GM23338 (cell line): ENCODE data around the gene WWOX. TPM values are rescaled to one million over a fixed set of nuclear protein-coding genes. Genes with fewer than 3 reads are reported as not detected.

Experiments used
- ATAC-seq: fragments of 200-7000 bp; cut with Tn5 transposase; 3 replicates; pipeline ENCODE4 v1.9.1; 2020
- DNase-seq: peaks from one replicate; pipeline ENCODE4 v3.0.0-alpha.2; 2015; ENCODE audit warnings: low spot score
- H2AFZ ChIP-seq: fragments of 200-600 bp; sonication (generic); 2 replicates; pipeline ENCODE4 v1.8.0; 2016; ENCODE audit warnings: antibody characterized with exemption, mild to moderate bottlenecking, moderate library complexity
- H3F3A ChIP-seq: fragments of 200-600 bp; sonication (generic); replicated peaks from 2 replicates; pipeline ENCODE4 v1.8.0; 2017; ENCODE audit warnings: antibody characterized with exemption, mixed run types, low read depth
- H3K27ac ChIP-seq: fragments of 200-600 bp; sonication (generic); 2 replicates; pipeline ENCODE4 v1.6.1; 2016; ENCODE audit warnings: low read depth
- H3K27me3 ChIP-seq: fragments of 200-600 bp; sonication (generic); 2 replicates; pipeline ENCODE4 v1.8.0; 2016; ENCODE audit warnings: mild to moderate bottlenecking, mixed run types, moderate library complexity; ENCODE audit not compliant: insufficient read depth
- H3K36me3 ChIP-seq: fragments of 200-600 bp; sonication (generic); 2 replicates; pipeline ENCODE4 v1.8.0; 2016; ENCODE audit warnings: mild to moderate bottlenecking; ENCODE audit not compliant: insufficient read depth
- H3K4me1 ChIP-seq: fragments of 200-600 bp; sonication (generic); 2 replicates; pipeline ENCODE4 v1.8.0; 2016; ENCODE audit warnings: mild to moderate bottlenecking, moderate library complexity; ENCODE audit not compliant: insufficient read depth
- H3K4me2 ChIP-seq: fragments of 200-600 bp; sonication (generic); 2 replicates; pipeline ENCODE4 v1.7.1; 2017; ENCODE audit warnings: mixed run types
- H3K4me3 ChIP-seq: fragments of 200-600 bp; sonication (generic); 2 replicates; pipeline ENCODE4 v1.6.1; 2016; ENCODE audit warnings: mixed run types
- H3K79me2 ChIP-seq: fragments of 200-600 bp; sonication (generic); replicated peaks from 2 replicates; pipeline ENCODE4 v1.8.0; 2017; ENCODE audit warnings: mild to moderate bottlenecking; ENCODE audit not compliant: insufficient read depth
- H3K9me2 ChIP-seq: fragments of 200-600 bp; sonication (generic); 2 replicates; pipeline ENCODE4 v1.8.0; 2017; ENCODE audit not compliant: insufficient read depth
- H4K20me1 ChIP-seq: fragments of 200-600 bp; sonication (generic); replicated peaks from 2 replicates; pipeline ENCODE4 v1.8.0; 2017; ENCODE audit warnings: mild to moderate bottlenecking; ENCODE audit not compliant: insufficient read depth
- H3K27ac Mint-ChIP-seq: 2 replicates; pipeline ENCODE4 v1.8.0; 2020; ENCODE audit warnings: inconsistent platforms, mild to moderate bottlenecking, moderate library complexity, mixed read lengths
- H3K27me3 Mint-ChIP-seq: 3 replicates; pipeline ENCODE4 v1.8.0; 2022; ENCODE audit warnings: low read depth, mild to moderate bottlenecking, moderate library complexity, mixed read lengths, inconsistent platforms; ENCODE audit not compliant: insufficient read depth, poor library complexity
- H3K36me3 Mint-ChIP-seq: 3 replicates; pipeline ENCODE4 v1.8.0; 2021; ENCODE audit warnings: low read depth, mild to moderate bottlenecking, inconsistent platforms, moderate library complexity, mixed read lengths
- H3K4me1 Mint-ChIP-seq: 3 replicates; pipeline ENCODE4 v1.8.0; 2020; ENCODE audit warnings: mild to moderate bottlenecking, inconsistent platforms, mixed read lengths
- H3K4me3 Mint-ChIP-seq: 3 replicates; pipeline ENCODE4 v1.8.0; 2021; ENCODE audit warnings: moderate library complexity, mild to moderate bottlenecking, inconsistent platforms, mixed read lengths
- H3K9me3 Mint-ChIP-seq: 3 replicates; pipeline ENCODE4 v1.8.0; 2020; ENCODE audit warnings: moderate library complexity, mild to moderate bottlenecking, inconsistent platforms, mixed read lengths
- CREB1 ChIP-seq: fragments of 250-450 bp; sonication (Bioruptor Pico); IDR thresholded peaks from 2 replicates; pipeline ENCODE4 v1.5.0; 2020; ENCODE audit warnings: low read depth, mild to moderate bottlenecking, moderate library complexity
- EZH2 ChIP-seq: fragments of 200-600 bp; sonication (generic); IDR thresholded peaks from one replicate; pipeline ENCODE4 v1.8.0; 2017; ENCODE audit warnings: antibody characterized with exemption, mild to moderate bottlenecking, low read depth; ENCODE audit not compliant: unreplicated experiment
- EZH2phosphoT487 ChIP-seq: fragments of 200-600 bp; sonication (generic); IDR thresholded peaks from one replicate; pipeline ENCODE4 v1.8.1; 2018; ENCODE audit warnings: antibody characterized with exemption; ENCODE audit not compliant: unreplicated experiment
- JUNB ChIP-seq: IDR thresholded peaks from one replicate; pipeline ENCODE4 v1.6.1; 2016; ENCODE audit warnings: antibody characterized with exemption; ENCODE audit not compliant: unreplicated experiment
- NANOG ChIP-seq: IDR thresholded peaks from 2 replicates; pipeline ENCODE4 v1.6.1; 2016; ENCODE audit warnings: antibody characterized with exemption, borderline replicate concordance
- POLR2AphosphoS5 ChIP-seq: IDR thresholded peaks from 2 replicates; pipeline ENCODE4 v1.6.1; 2016; ENCODE audit warnings: antibody characterized with exemption, low read depth
- STAT1 ChIP-seq: IDR thresholded peaks from one replicate; pipeline ENCODE4 v1.6.1; 2016; ENCODE audit warnings: antibody characterized with exemption; ENCODE audit not compliant: unreplicated experiment
- ZNF114 ChIP-seq: fragments of 250-450 bp; sonication (Bioruptor Pico); IDR thresholded peaks from 2 replicates; pipeline ENCODE4 v1.5.0; 2020; ENCODE audit warnings: mild to moderate bottlenecking, moderate library complexity
- ZNF331 ChIP-seq: fragments of 250-450 bp; sonication (Bioruptor Pico); IDR thresholded peaks from 2 replicates; pipeline ENCODE4 v1.5.0; 2020; ENCODE audit warnings: low read depth, mild to moderate bottlenecking, moderate library complexity
- polyA plus RNA-seq: library from polyadenylated mRNA; unstranded; fragments of >200 nt; fragmentation: Nextera tagmentation; extraction: Ambion mirVana; gene quantifications from 2 replicates; pipeline ENCODE4 v1.2.1, GENCODE V29; 2016
- total RNA-seq: library from RNA; depleted of rRNA; stranded (reverse); fragments of >200 nt; shearing (Covaris generic); gene quantifications from 2 replicates; pipeline ENCODE4 v1.2.3, GENCODE V29; 2014
- TF ChIP-seq, protein P1 (sequence below): IDR thresholded peaks from one replicate; pipeline ENCODE4 v1.6.1; 2018; ENCODE audit warnings: antibody characterized with exemption; ENCODE audit not compliant: unreplicated experiment
- TF ChIP-seq, protein P2 (sequence below): IDR thresholded peaks from 2 replicates; pipeline ENCODE4 v1.6.1; 2016; ENCODE audit warnings: antibody characterized with exemption
- TF ChIP-seq, protein P3 (sequence below): fragments of 250-450 bp; sonication (Bioruptor Pico); IDR thresholded peaks from 2 replicates; pipeline ENCODE4 v1.5.0; 2020; ENCODE audit warnings: mild to moderate bottlenecking, moderate library complexity
- TF ChIP-seq, protein P4 (sequence below), 2 experiments: fragments of 200-600 bp in 1 of 2; sonication (generic) in 1 of 2; conservative IDR thresholded peaks; 2 replicates each; pipeline versions ENCODE4 v1.5.1 to v1.6.1; 2016 to 2017; ENCODE audit warnings: antibody characterized with exemption in 2 of 2, low read depth in 2 of 2, mild to moderate bottlenecking in 2 of 2, moderate library complexity in 1 of 2

WWOX gene
- total and polyA plus RNA-seq, 2 experiments from 2014 or later, result 10.0 to 19.3 TPM

DNA sequence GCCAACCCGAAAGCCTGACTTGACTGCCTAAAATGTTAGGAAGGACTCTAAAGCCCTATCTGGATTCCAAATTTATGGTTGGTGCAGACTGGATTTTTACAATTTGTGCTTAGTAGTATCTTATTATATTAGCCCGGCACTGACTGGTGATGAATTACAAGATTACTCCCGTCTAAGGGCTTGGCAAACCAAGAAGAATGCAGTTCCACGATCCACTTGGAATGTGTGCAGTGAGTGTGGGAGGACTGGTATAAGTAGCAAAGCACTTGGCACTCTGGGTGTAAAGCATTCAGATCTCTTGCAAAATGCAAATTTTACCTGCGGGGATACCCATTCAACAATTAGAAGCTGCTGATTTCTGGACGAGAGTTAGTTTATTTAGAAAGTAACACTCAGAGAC, 961.7 kb downstream of the WWOX start:
- peaks cover 13% of the 10 kb centered on the region for H3K4me1 Mint-ChIP-seq

More for the DNA sequence above, 961.7 kb downstream of the WWOX start:
- Histone ChIP-seq H3F3A (no peaks in the 10 kb centered on the region), H3K27ac (no peak overlapping the region), H4K20me1 (no peaks in the 10 kb centered on the region), H2AFZ (no peak overlapping the region), H3K36me3 (no peaks in the 10 kb centered on the region), H3K79me2 (no peaks in the 10 kb centered on the region), H3K27me3 (no peaks in the 10 kb centered on the region), H3K4me2 (no peak overlapping the region), H3K4me1 (peaks cover 16% of the 10 kb centered on the region), H3K9me2 (peaks cover 13% of the 10 kb centered on the region), H3K4me3 (no peak overlapping the region)
- Mint-ChIP-seq H3K4me3 (no peak overlapping the region), H3K36me3 (peaks cover 5% of the 10 kb centered on the region; the same call in 1 of the 3 replicates), H3K27me3 (peaks cover 6% of the 10 kb centered on the region), H3K9me3 (peaks cover 3% of the 10 kb centered on the region; the same call in 1 of the 3 replicates), H3K27ac (no peak overlapping the region)
- no peak for TF ChIP-seq NANOG
- TF ChIP-seq, protein P1, sequence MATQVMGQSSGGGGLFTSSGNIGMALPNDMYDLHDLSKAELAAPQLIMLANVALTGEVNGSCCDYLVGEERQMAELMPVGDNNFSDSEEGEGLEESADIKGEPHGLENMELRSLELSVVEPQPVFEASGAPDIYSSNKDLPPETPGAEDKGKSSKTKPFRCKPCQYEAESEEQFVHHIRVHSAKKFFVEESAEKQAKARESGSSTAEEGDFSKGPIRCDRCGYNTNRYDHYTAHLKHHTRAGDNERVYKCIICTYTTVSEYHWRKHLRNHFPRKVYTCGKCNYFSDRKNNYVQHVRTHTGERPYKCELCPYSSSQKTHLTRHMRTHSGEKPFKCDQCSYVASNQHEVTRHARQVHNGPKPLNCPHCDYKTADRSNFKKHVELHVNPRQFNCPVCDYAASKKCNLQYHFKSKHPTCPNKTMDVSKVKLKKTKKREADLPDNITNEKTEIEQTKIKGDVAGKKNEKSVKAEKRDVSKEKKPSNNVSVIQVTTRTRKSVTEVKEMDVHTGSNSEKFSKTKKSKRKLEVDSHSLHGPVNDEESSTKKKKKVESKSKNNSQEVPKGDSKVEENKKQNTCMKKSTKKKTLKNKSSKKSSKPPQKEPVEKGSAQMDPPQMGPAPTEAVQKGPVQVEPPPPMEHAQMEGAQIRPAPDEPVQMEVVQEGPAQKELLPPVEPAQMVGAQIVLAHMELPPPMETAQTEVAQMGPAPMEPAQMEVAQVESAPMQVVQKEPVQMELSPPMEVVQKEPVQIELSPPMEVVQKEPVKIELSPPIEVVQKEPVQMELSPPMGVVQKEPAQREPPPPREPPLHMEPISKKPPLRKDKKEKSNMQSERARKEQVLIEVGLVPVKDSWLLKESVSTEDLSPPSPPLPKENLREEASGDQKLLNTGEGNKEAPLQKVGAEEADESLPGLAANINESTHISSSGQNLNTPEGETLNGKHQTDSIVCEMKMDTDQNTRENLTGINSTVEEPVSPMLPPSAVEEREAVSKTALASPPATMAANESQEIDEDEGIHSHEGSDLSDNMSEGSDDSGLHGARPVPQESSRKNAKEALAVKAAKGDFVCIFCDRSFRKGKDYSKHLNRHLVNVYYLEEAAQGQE, result no peak
- no peak for TF ChIP-seq ZNF114
- TF ChIP-seq POLR2AphosphoS5, result no peak
- TF ChIP-seq, protein P2, sequence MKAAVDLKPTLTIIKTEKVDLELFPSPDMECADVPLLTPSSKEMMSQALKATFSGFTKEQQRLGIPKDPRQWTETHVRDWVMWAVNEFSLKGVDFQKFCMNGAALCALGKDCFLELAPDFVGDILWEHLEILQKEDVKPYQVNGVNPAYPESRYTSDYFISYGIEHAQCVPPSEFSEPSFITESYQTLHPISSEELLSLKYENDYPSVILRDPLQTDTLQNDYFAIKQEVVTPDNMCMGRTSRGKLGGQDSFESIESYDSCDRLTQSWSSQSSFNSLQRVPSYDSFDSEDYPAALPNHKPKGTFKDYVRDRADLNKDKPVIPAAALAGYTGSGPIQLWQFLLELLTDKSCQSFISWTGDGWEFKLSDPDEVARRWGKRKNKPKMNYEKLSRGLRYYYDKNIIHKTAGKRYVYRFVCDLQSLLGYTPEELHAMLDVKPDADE, result no peak
- TF ChIP-seq JUNB, result no peak
- TF ChIP-seq CREB1, result no peak
- no peak for TF ChIP-seq EZH2phosphoT487
- no peak for TF ChIP-seq STAT1
- TF ChIP-seq EZH2, result no peak
- no peak for TF ChIP-seq ZNF331 (CRISPR knock-in tag)
- TF ChIP-seq, protein P3, sequence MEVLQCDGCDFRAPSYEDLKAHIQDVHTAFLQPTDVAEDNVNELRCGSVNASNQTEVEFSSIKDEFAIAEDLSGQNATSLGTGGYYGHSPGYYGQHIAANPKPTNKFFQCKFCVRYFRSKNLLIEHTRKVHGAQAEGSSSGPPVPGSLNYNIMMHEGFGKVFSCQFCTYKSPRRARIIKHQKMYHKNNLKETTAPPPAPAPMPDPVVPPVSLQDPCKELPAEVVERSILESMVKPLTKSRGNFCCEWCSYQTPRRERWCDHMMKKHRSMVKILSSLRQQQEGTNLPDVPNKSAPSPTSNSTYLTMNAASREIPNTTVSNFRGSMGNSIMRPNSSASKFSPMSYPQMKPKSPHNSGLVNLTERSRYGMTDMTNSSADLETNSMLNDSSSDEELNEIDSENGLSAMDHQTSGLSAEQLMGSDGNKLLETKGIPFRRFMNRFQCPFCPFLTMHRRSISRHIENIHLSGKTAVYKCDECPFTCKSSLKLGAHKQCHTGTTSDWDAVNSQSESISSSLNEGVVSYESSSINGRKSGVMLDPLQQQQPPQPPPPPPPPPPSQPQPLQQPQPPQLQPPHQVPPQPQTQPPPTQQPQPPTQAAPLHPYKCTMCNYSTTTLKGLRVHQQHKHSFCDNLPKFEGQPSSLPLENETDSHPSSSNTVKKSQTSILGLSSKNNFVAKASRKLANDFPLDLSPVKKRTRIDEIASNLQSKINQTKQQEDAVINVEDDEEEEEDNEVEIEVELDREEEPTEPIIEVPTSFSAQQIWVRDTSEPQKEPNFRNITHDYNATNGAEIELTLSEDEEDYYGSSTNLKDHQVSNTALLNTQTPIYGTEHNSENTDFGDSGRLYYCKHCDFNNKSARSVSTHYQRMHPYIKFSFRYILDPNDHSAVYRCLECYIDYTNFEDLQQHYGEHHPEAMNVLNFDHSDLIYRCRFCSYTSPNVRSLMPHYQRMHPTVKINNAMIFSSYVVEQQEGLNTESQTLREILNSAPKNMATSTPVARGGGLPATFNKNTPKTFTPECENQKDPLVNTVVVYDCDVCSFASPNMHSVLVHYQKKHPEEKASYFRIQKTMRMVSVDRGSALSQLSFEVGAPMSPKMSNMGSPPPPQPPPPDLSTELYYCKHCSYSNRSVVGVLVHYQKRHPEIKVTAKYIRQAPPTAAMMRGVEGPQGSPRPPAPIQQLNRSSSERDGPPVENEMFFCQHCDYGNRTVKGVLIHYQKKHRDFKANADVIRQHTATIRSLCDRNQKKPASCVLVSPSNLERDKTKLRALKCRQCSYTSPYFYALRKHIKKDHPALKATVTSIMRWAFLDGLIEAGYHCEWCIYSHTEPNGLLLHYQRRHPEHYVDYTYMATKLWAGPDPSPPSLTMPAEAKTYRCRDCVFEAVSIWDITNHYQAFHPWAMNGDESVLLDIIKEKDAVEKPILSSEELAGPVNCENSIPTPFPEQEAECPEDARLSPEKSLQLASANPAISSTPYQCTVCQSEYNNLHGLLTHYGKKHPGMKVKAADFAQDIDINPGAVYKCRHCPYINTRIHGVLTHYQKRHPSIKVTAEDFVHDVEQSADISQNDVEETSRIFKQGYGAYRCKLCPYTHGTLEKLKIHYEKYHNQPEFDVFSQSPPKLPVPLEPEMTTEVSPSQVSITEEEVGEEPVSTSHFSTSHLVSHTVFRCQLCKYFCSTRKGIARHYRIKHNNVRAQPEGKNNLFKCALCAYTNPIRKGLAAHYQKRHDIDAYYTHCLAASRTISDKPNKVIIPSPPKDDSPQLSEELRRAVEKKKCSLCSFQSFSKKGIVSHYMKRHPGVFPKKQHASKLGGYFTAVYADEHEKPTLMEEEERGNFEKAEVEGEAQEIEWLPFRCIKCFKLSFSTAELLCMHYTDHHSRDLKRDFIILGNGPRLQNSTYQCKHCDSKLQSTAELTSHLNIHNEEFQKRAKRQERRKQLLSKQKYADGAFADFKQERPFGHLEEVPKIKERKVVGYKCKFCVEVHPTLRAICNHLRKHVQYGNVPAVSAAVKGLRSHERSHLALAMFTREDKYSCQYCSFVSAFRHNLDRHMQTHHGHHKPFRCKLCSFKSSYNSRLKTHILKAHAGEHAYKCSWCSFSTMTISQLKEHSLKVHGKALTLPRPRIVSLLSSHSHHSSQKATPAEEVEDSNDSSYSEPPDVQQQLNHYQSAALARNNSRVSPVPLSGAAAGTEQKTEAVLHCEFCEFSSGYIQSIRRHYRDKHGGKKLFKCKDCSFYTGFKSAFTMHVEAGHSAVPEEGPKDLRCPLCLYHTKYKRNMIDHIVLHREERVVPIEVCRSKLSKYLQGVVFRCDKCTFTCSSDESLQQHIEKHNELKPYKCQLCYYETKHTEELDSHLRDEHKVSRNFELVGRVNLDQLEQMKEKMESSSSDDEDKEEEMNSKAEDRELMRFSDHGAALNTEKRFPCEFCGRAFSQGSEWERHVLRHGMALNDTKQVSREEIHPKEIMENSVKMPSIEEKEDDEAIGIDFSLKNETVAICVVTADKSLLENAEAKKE (CRISPR knock-in tag), result no peak
- TF ChIP-seq, protein P4, sequence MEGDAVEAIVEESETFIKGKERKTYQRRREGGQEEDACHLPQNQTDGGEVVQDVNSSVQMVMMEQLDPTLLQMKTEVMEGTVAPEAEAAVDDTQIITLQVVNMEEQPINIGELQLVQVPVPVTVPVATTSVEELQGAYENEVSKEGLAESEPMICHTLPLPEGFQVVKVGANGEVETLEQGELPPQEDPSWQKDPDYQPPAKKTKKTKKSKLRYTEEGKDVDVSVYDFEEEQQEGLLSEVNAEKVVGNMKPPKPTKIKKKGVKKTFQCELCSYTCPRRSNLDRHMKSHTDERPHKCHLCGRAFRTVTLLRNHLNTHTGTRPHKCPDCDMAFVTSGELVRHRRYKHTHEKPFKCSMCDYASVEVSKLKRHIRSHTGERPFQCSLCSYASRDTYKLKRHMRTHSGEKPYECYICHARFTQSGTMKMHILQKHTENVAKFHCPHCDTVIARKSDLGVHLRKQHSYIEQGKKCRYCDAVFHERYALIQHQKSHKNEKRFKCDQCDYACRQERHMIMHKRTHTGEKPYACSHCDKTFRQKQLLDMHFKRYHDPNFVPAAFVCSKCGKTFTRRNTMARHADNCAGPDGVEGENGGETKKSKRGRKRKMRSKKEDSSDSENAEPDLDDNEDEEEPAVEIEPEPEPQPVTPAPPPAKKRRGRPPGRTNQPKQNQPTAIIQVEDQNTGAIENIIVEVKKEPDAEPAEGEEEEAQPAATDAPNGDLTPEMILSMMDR (conservative IDR thresholded peaks at IDR 0.05; ENCODE audit: low read depth in 2 of 2), result no peak
- no peak for ATAC-seq
- DNase-seq, result no peak
